CD8-positive, alpha-beta memory T cell (primary cell): Measurements from ENCODE around the gene SHMT2. TPM values are rescaled to one million over a fixed set of nuclear protein-coding genes. Genes with fewer than 3 reads are reported as not detected.

Source experiments
- CTCF ChIA-PET: fragments of 350-600 bp; sonication (Branson Sonifier 250); formaldehyde crosslinking; loops from one replicate; lab custom pipeline; 2021; ENCODE audit warnings: antibody characterized with exemption; lab: Charles Lee
- POLR2A ChIA-PET: fragments of 350-600 bp; sonication (Branson Sonifier 250); formaldehyde crosslinking; loops from one replicate; lab custom pipeline; 2021; ENCODE audit warnings: antibody characterized with exemption; lab: Charles Lee
- DNase-seq, 5 donors: peaks; one replicate each; pipeline versions ENCODE4 v3.0.0 to v3.0.0-alpha.2; 2020 to 2022; ENCODE audit warnings: mixed read lengths in 1 of 5
- H3K27ac ChIP-seq: one replicate; pipeline ENCODE4 v1.7.0; 2013; ENCODE audit warnings: low read depth, mild to moderate bottlenecking, low read length, moderate library complexity
- H3K27me3 ChIP-seq: 2 replicates; pipeline ENCODE4 v1.7.0; 2013; ENCODE audit warnings: low read length, mild to moderate bottlenecking; ENCODE audit not compliant: insufficient read depth, poor library complexity, severe bottlenecking
- H3K36me3 ChIP-seq: 2 replicates; pipeline ENCODE4 v1.7.0; 2013; ENCODE audit warnings: mild to moderate bottlenecking, low read length, moderate library complexity; ENCODE audit not compliant: insufficient read depth
- H3K4me1 ChIP-seq: 2 replicates; pipeline ENCODE4 v1.7.0; 2013; ENCODE audit warnings: mild to moderate bottlenecking, low read length, moderate library complexity; ENCODE audit not compliant: insufficient read depth
- H3K4me3 ChIP-seq: 2 replicates; pipeline ENCODE4 v1.7.0; 2013; ENCODE audit warnings: mild to moderate bottlenecking, low read length
- H3K9me3 ChIP-seq: 2 replicates; pipeline ENCODE4 v1.7.0; 2013; ENCODE audit warnings: mild to moderate bottlenecking, low read length
- H3K27ac Mint-ChIP-seq, 8 donors: one replicate each; pipeline ENCODE4 v1.8.0; 2020 to 2021; ENCODE audit warnings: mixed read lengths in 8 of 8, mild to moderate bottlenecking in 6 of 8, inconsistent platforms in 3 of 8, moderate library complexity in 3 of 8
- H3K27me3 Mint-ChIP-seq, 2 donors: one replicate each; pipeline ENCODE4 v1.8.0; 2020 to 2021; ENCODE audit warnings: mixed read lengths in 2 of 2, mild to moderate bottlenecking in 1 of 2, moderate library complexity in 1 of 2
- H3K36me3 Mint-ChIP-seq, 3 donors: one replicate each; pipeline ENCODE4 v1.8.0; 2020 to 2021; ENCODE audit warnings: mixed read lengths in 3 of 3, inconsistent platforms in 1 of 3, mild to moderate bottlenecking in 1 of 3
- H3K4me1 Mint-ChIP-seq, 3 donors: one replicate each; pipeline ENCODE4 v1.8.0; 2020 to 2021; ENCODE audit warnings: mixed read lengths in 3 of 3, inconsistent platforms in 1 of 3, mild to moderate bottlenecking in 1 of 3
- H3K4me3 Mint-ChIP-seq, 7 donors: one replicate each; pipeline ENCODE4 v1.8.0; 2020 to 2021; ENCODE audit warnings: mixed read lengths in 7 of 7, mild to moderate bottlenecking in 6 of 7, moderate library complexity in 4 of 7, inconsistent platforms in 2 of 7
- H3K9me3 Mint-ChIP-seq, 5 donors: one replicate each; pipeline ENCODE4 v1.8.0; 2020 to 2022; ENCODE audit warnings: mixed read lengths in 5 of 5, mild to moderate bottlenecking in 3 of 5, moderate library complexity in 2 of 5, inconsistent platforms in 1 of 5
- polyA plus RNA-seq: library from polyadenylated mRNA; unstranded; fragments of 300-500 nt; fragmentation: Illumina TruSeq; gene quantifications from one replicate; pipeline ENCODE4 v1.2.3, GENCODE V29; 2021
- total RNA-seq, 2 experiments: library from RNA; stranded (reverse); gene quantifications; one replicate each; pipeline ENCODE4 v1.2.3, GENCODE V29; 2021

Gene SHMT2
- total and polyA plus RNA-seq, 3 experiments from 2014 or later, result 34.7 to 352 (median 349) TPM

GRCh38 chr12:57216014-57216911, 13.2 kb upstream of the SHMT2 start, which contains the start of gene NXPH4:
Gene NXPH4 (plus strand): TSS chr12:57216794. CDS start chr12:57216970, 176 bp downstream.
- H3K27ac Mint-ChIP-seq, result peak within 1 kb of the TSS in 7 of 8 donors; percentile 62 to 99 (median 79)
- ChIA-PET POLR2A (interaction anchor here (1.0 to 1.1 kb wide), 2 partner anchors 23 kb away, joined by 3 to 4 read pairs; no protein-coding TSS in a partner anchor), CTCF (interaction anchor here (2.1 to 4.7 kb wide), 7 partner anchors 11 to 27 kb away, joined by 9 to 262 read pairs (median 16); partner anchors contain the start of gene SHMT2)
- peaks cover 70% of the 10 kb centered on the region for H3K27me3 ChIP-seq
- H3K9me3 Mint-ChIP-seq, result peaks cover 0 to 1% (median 0%) of the 10 kb centered on the region in 5 donors
- peaks cover 39 to 65% (median 43%) of the 10 kb centered on the region in 3 donors for H3K4me1 Mint-ChIP-seq
- H3K4me3 Mint-ChIP-seq, result peak within 1 kb of the TSS; percentile 50 to 89 (median 85)
- peak within 1 kb of the TSS; percentile 7 for H3K4me3 ChIP-seq
- H3K36me3 Mint-ChIP-seq, result no peaks in the 10 kb centered on the region
- peak in 4 of 5 donors; percentile 32 to 74 (median 54) for DNase-seq
- peaks cover 68 to 70% of the 10 kb centered on the region in 2 donors for H3K27me3 Mint-ChIP-seq
- H3K27ac ChIP-seq, result no peak within 1 kb of the TSS
- H3K9me3 ChIP-seq, result no peaks in the 10 kb centered on the region
- peaks cover 36% of the 10 kb centered on the region for H3K4me1 ChIP-seq
- no peaks in the 10 kb centered on the region for H3K36me3 ChIP-seq

- Histone ChIP-seq H3K4me3 (no peak overlapping the region), H3K36me3 (no peaks in the 10 kb centered on the region), H3K4me1 (peaks cover 41% of the 10 kb centered on the region), H3K27ac (no peak overlapping the region), H3K27me3 (peaks cover 79% of the 10 kb centered on the region), H3K9me3 (no peaks in the 10 kb centered on the region)
- no peaks in the 10 kb centered on the region for H3K36me3 Mint-ChIP-seq
- H3K27me3 Mint-ChIP-seq, result peaks cover 75 to 79% of the 10 kb centered on the region in 2 donors
- peak overlapping the region in 7 of 8 donors; percentile 62 to 99 (median 71) for H3K27ac Mint-ChIP-seq
- H3K9me3 Mint-ChIP-seq, result peaks cover 0 to 1% (median 0%) of the 10 kb centered on the region in 5 donors
- POLR2A ChIA-PET, result interaction anchor here (1.0 to 1.2 kb wide), 2 partner anchors 22 to 26 kb away, joined by 3 read pairs; no protein-coding TSS in a partner anchor
- peak; percentile 22 to 78 (median 57) for DNase-seq
- CTCF ChIA-PET, result interaction anchor here (1.6 to 3.6 kb wide), 5 partner anchors 13 to 27 kb away, joined by 5 to 16 read pairs (median 9); partner anchors contain the start of gene SHMT2
- H3K4me1 Mint-ChIP-seq, result peaks cover 45 to 74% (median 50%) of the 10 kb centered on the region in 3 donors
- peak overlapping the region; percentile 50 to 89 (median 83) for H3K4me3 Mint-ChIP-seq
Measured at GRCh38 chr12:57216921-57217879, 12.3 kb upstream of the SHMT2 start.

- no peak for DNase-seq
- H3K36me3 ChIP-seq, result no peaks in the 10 kb centered on the region
- H3K27ac Mint-ChIP-seq, result peak overlapping the region in 5 of 8 donors; percentile 11 to 94 (median 62)
- no peaks in the 10 kb centered on the region for H3K9me3 ChIP-seq
- peak overlapping the region in 6 of 7 donors; percentile 36 to 89 (median 64) for H3K4me3 Mint-ChIP-seq
- CTCF ChIA-PET, result interaction anchor here (1.2 to 3.6 kb wide), 6 partner anchors 11 to 26 kb away, joined by 3 to 16 read pairs (median 9); partner anchors contain the start of gene SHMT2
- no peak overlapping the region for H3K4me3 ChIP-seq
- peaks cover 82 to 88% of the 10 kb centered on the region in 2 donors for H3K27me3 Mint-ChIP-seq
- peaks cover 0 to 1% (median 0%) of the 10 kb centered on the region in 5 donors for H3K9me3 Mint-ChIP-seq
- H3K4me1 Mint-ChIP-seq, result peaks cover 51 to 80% (median 56%) of the 10 kb centered on the region in 3 donors
- peaks cover 90% of the 10 kb centered on the region for H3K27me3 ChIP-seq
- POLR2A ChIA-PET, result interaction anchor here (1.2 kb wide), 1 partner anchor 25 kb away, joined by 3 read pairs; no protein-coding TSS in a partner anchor
- H3K4me1 ChIP-seq, result peaks cover 50% of the 10 kb centered on the region
- no peaks in the 10 kb centered on the region for H3K36me3 Mint-ChIP-seq
- H3K27ac ChIP-seq, result no peak overlapping the region
Measured at GRCh38 chr12:57218030-57218853, 11.3 kb upstream of the SHMT2 start.

GRCh38 chr12:57219205-57219992, 10.1 kb upstream of the SHMT2 start:
- Mint-ChIP-seq H3K27me3 (peaks cover 75 to 88% of the 10 kb centered on the region in 2 donors), H3K36me3 (no peaks in the 10 kb centered on the region), H3K4me1 (peaks cover 44 to 73% (median 48%) of the 10 kb centered on the region in 3 donors), H3K9me3 (peaks cover 0 to 1% (median 0%) of the 10 kb centered on the region in 5 donors), H3K27ac (peak overlapping the region in 4 of 8 donors; percentile 11 to 49 (median 42)), H3K4me3 (peak overlapping the region in 3 of 7 donors; percentile 1 to 72 (median 11))
- Histone ChIP-seq H3K36me3 (no peaks in the 10 kb centered on the region), H3K4me1 (peaks cover 48% of the 10 kb centered on the region), H3K27ac (no peak overlapping the region), H3K27me3 (peaks cover 90% of the 10 kb centered on the region), H3K9me3 (no peaks in the 10 kb centered on the region), H3K4me3 (no peak overlapping the region)
- ChIA-PET CTCF (interaction anchor here (1.2 to 3.6 kb wide), 4 partner anchors 10 to 23 kb away, joined by 3 to 16 read pairs (median 10); partner anchors contain the start of gene SHMT2), POLR2A (no interaction called here)
- DNase-seq, result no peak

- no peaks in the 10 kb centered on the region for H3K36me3 Mint-ChIP-seq
- H3K4me1 Mint-ChIP-seq, result peaks cover 40 to 69% (median 42%) of the 10 kb centered on the region in 3 donors
- ChIA-PET POLR2A (no interaction called here), CTCF (interaction anchor here (1.3 to 3.6 kb wide), 3 partner anchors 10 to 23 kb away, joined by 6 to 16 read pairs (median 13); partner anchors contain the start of gene SHMT2)
- H3K4me3 Mint-ChIP-seq, result peak overlapping the region in 1 of 7 donors; percentile 32
- H3K27ac Mint-ChIP-seq, result peak overlapping the region in 2 of 8 donors; percentile 40 to 82
- Histone ChIP-seq H3K36me3 (no peaks in the 10 kb centered on the region), H3K27me3 (peaks cover 90% of the 10 kb centered on the region), H3K4me3 (no peak overlapping the region), H3K27ac (no peak overlapping the region), H3K4me1 (peaks cover 50% of the 10 kb centered on the region), H3K9me3 (no peaks in the 10 kb centered on the region)
- peaks cover 73 to 88% of the 10 kb centered on the region in 2 donors for H3K27me3 Mint-ChIP-seq
- H3K9me3 Mint-ChIP-seq, result no peaks in the 10 kb centered on the region
- DNase-seq, result no peak
Measured at GRCh38 chr12:57219993-57220754, 9.3 kb upstream of the SHMT2 start.

- no peak for DNase-seq
- Mint-ChIP-seq H3K9me3 (no peaks in the 10 kb centered on the region), H3K27me3 (peaks cover 71 to 88% of the 10 kb centered on the region in 2 donors), H3K27ac (peak overlapping the region in 3 of 8 donors; percentile 2 to 82 (median 69)), H3K4me1 (peaks cover 38 to 69% (median 42%) of the 10 kb centered on the region in 3 donors), H3K36me3 (no peaks in the 10 kb centered on the region), H3K4me3 (peak overlapping the region in 2 of 7 donors; percentile 18 to 21)
- POLR2A ChIA-PET, result no interaction called here
- H3K36me3 ChIP-seq, result no peaks in the 10 kb centered on the region
- H3K27ac ChIP-seq, result no peak overlapping the region
- H3K4me3 ChIP-seq, result no peak overlapping the region
- CTCF ChIA-PET, result interaction anchor here (13.7 kb wide), 1 partner anchor 20 kb away, joined by 274 read pairs; a partner anchor contains a TSS
- H3K4me1 ChIP-seq, result peaks cover 50% of the 10 kb centered on the region
- no peaks in the 10 kb centered on the region for H3K9me3 ChIP-seq
- peaks cover 90% of the 10 kb centered on the region for H3K27me3 ChIP-seq
Measured at GRCh38 chr12:57220770-57221168, 8.7 kb upstream of the SHMT2 start.
